ENCODE results near the gene ALDH3A1. TPM values are rescaled to one million over a fixed set of nuclear protein-coding genes. Genes with fewer than 3 reads are reported as not detected.

ALDH3A1 gene
- total RNA-seq, 2 experiments from 2014 or later: not detected

DNA sequence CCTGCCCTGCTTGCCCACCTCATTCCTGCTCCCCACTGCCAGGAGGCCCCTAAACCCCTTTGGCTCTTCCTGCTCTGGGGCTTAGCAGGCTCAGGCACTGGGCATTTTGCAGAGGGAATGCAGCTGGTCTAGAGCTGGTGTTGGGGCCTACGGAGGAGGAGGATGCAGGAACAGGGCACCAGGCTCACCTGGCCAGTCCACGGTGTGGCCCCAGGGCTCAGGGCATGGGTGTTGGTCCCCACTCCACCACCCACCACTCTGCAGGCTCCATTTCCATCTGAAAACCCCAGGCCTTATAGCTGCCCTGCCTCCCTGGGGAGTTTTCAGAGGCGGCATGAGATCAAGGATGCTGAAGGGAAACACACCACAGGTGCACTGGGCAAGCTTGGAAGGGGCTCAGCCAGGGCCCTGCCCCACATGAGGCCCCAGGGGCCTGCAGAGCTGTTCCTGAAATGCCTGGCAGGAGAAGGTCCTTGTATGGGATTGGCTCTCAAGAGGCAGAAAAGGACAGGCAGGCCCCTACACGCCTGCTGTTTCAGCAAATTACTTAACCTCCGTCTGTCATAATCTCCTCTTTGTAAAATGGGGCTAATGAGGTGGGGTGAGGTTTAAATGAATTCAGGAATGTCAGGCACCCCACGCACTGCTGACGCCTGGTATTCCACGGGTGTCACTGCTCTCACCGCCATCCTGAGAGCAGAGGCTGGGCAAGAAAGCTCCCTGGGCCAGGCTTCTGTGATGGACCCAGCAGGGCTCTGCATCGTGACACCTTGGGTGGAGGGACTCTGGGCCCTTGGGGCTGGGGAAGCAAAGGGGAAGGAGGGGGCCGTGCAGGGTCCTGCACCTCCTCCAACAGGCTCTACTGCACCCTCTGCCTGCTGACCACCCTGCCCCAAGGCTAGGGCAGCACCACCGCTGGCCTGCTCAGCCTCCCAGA is 41.0 kb downstream of the ALDH3A1 start:
- no peaks in the 10 kb centered on the region for H3K4me1 Mint-ChIP-seq
- H3K4me3 Mint-ChIP-seq: no peak overlapping the region
- no peak for DNase-seq
- H3K9me3 Mint-ChIP-seq: no peaks in the 10 kb centered on the region
- ChIA-PET CTCF (no interaction called here), POLR2A (no interaction called here)
- H3K27me3 Mint-ChIP-seq: no peaks in the 10 kb centered on the region
- H3K27ac Mint-ChIP-seq: no peak overlapping the region
- no peaks in the 10 kb centered on the region for H3K36me3 Mint-ChIP-seq (ENCODE audit: low read depth)

DNA sequence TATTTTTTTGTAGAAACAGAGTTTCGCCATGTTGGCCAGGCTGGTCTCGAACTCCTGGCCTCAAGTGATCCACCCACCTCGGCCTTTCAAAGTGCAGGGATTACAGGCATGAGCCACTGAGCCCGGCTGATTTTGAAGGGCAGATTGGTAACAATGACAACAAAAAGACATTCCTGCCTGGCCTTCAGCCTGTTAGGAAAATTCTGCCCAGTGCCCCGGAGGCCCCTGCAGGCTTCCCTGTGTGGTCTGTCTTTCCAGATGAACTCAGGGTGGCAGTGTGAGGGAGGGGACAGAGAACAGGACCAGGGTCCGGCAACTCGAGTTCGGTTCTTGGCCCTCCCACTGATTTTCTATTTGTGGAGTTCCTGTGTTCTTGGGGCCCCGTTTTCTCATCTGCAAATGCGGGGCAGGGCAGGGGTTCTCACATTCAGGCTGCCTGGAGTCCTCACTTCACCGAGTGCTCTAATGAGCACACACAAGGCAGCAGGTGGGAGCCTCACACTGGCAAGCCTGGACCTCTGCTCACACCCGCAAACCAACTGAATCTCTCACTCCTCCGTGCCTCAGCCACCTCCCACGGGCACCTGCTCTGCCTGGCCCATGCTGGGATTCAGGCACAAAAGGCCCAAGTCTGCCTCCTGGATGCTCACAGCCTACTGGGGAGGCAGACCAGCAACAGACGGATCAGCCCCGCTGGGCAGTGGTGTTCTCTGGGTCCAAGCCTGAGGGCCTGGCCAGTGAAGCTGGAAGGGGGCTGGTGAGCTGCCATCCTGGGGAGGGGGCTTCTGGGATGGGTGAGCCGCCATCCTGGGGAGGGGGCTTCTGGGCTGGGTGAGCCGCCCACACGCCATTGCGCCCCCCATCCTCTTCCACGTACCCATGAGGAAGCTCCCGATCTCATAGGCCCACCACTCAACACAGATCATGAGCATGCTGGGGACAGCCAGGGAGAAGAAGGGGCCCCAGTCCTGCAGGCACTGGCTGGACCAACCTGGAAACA is 42.0 kb downstream of the ALDH3A1 start:
- DNase-seq: no peak
- Mint-ChIP-seq H3K36me3 (ENCODE audit: low read depth) (no peaks in the 10 kb centered on the region), H3K9me3 (no peaks in the 10 kb centered on the region), H3K27ac (no peak overlapping the region), H3K4me1 (no peaks in the 10 kb centered on the region), H3K4me3 (no peak overlapping the region), H3K27me3 (no peaks in the 10 kb centered on the region)
- CTCF ChIA-PET: no interaction called here
- POLR2A ChIA-PET: no interaction called here

- no peaks in the 10 kb centered on the region for H3K36me3 Mint-ChIP-seq (ENCODE audit: low read depth)
- no peaks in the 10 kb centered on the region for H3K9me3 Mint-ChIP-seq
- no peaks in the 10 kb centered on the region for H3K4me1 Mint-ChIP-seq
- H3K4me3 Mint-ChIP-seq: no peak overlapping the region
- CTCF ChIA-PET: no interaction called here
- H3K27ac Mint-ChIP-seq: no peak overlapping the region
- no peaks in the 10 kb centered on the region for H3K27me3 Mint-ChIP-seq
- POLR2A ChIA-PET: no interaction called here
- no peak for DNase-seq
Observed at GRCh38 chr17:19705201-19705600, 42.9 kb downstream of the ALDH3A1 start.

- H3K36me3 Mint-ChIP-seq (ENCODE audit: low read depth): no peaks in the 10 kb centered on the region
Observed at GRCh38 chr17:19703828-19704613, 44.1 kb downstream of the ALDH3A1 start.

DNA sequence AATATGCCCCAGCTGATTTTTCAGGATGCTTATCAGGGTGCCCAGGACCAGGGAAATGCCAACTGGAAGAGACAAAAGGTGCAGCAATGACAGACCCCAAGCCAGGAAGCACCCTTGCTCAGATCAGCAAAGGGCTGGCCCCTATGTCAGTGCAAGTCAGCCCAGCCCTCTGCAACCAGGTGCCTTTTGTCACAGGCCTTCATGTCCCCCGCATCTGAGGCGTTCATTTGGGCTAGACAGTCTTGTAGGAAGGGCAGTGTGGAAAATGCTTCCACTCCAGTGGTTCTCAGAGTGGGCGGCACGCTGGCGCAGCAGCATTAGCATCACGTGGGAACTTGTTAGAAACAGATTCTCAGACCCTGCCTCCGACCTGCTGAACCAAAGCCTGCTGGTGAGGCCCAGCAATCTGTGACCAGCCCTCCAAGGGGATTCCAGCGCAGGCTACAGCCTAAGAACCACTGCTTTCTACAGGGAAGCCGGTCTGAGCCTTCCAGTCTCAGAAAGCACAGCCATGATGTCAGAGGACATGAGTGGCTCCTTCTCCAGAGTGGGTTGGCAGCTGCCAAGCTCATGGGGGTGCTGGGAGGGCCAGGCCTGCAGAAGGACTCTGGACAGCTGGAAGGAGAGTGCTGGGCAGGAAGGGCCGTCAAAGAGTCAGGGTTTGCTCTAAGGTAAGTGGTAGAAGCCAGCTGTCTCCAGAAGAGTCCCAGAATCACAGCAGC is 44.8 kb downstream of the ALDH3A1 start:
- DNase-seq: no peak
- Mint-ChIP-seq H3K36me3 (ENCODE audit: low read depth) (no peaks in the 10 kb centered on the region), H3K4me3 (no peak overlapping the region), H3K9me3 (no peaks in the 10 kb centered on the region), H3K27ac (no peak overlapping the region), H3K27me3 (no peaks in the 10 kb centered on the region), H3K4me1 (no peaks in the 10 kb centered on the region)
- POLR2A ChIA-PET: no interaction called here
- CTCF ChIA-PET: no interaction called here

More at GRCh38 chr17:19703828-19704613, 44.1 kb downstream of the ALDH3A1 start:
- DNase-seq: no peak
- CTCF ChIA-PET: no interaction called here
- POLR2A ChIA-PET: no interaction called here
- no peak overlapping the region for H3K4me3 Mint-ChIP-seq
- H3K4me1 Mint-ChIP-seq: no peaks in the 10 kb centered on the region
- no peaks in the 10 kb centered on the region for H3K9me3 Mint-ChIP-seq
- no peak overlapping the region for H3K27ac Mint-ChIP-seq
- no peaks in the 10 kb centered on the region for H3K27me3 Mint-ChIP-seq

- POLR2A ChIA-PET: interaction anchor here (0.8 kb wide), 1 partner anchor 29 kb away, joined by 5 read pairs; no protein-coding TSS in a partner anchor
- DNase-seq: no peak
- Mint-ChIP-seq H3K27me3 (no peaks in the 10 kb centered on the region), H3K4me3 (no peak overlapping the region), H3K36me3 (ENCODE audit: low read depth) (no peaks in the 10 kb centered on the region), H3K9me3 (no peaks in the 10 kb centered on the region), H3K4me1 (no peaks in the 10 kb centered on the region), H3K27ac (no peak overlapping the region)
- CTCF ChIA-PET: no interaction called here
Observed at GRCh38 chr17:19702217-19702641, 45.9 kb downstream of the ALDH3A1 start.

Other genes starting within 250 kb of the ALDH3A1 start
- gene SLC47A1, start 214.4 kb downstream of the ALDH3A1 start, total RNA-seq: not detected
- 10 to 100 TPM; 21.3 to 25.8 TPM for gene ALDH3A2, start 99.5 kb downstream of the ALDH3A1 start, total RNA-seq
- not detected for gene SLC47A2, start 31.7 kb downstream of the ALDH3A1 start, total RNA-seq
- 10 to 100 TPM; 16.1 to 17.1 TPM for gene ULK2, start 119.6 kb upstream of the ALDH3A1 start, total RNA-seq
- gene AKAP10, start 229.5 kb upstream of the ALDH3A1 start, total RNA-seq: 10 to 100 TPM; 38.8 to 45.6 TPM

Measured in activated CD4-positive, alpha-beta T cell treated with anti-CD3 and anti-CD28 coated beads, Interleukin-2, amount 10 ng/mL, durations not matched to agents 7 days and 5 days (primary cell).